HL-60 (cell line): ENCODE measurements around the gene CCDC6.

ENCODE experiments used
- DNase-seq, 2 experiments: peaks; one replicate each; pipeline ENCODE4 v3.0.0-alpha.2; 2010 to 2020; ENCODE audit warnings: low read depth in 1 of 2, low spot score in 1 of 2
- H3K27ac ChIP-seq: fragments of 250-450 bp; sonication (Bioruptor Pico); replicated peaks from 2 replicates; pipeline ENCODE4 v1.5.1; 2020; ENCODE audit warnings: mild to moderate bottlenecking, moderate library complexity
- H3K27me3 ChIP-seq: fragments of 250-450 bp; sonication (Bioruptor Pico); 2 replicates; pipeline ENCODE4 v1.5.1; 2021; ENCODE audit warnings: mild to moderate bottlenecking, moderate library complexity; ENCODE audit not compliant: insufficient read depth, poor library complexity, severe bottlenecking
- H3K4me3 ChIP-seq: replicated peaks from 2 replicates; pipeline ENCODE4 v1.5.1; 2011; ENCODE audit warnings: mild to moderate bottlenecking, control low read depth, low read length; ENCODE audit not compliant: insufficient read depth
- GABPA ChIP-seq: IDR thresholded peaks from 2 replicates; pipeline ENCODE4 v1.6.1; 2012; ENCODE audit warnings: low read depth
- POLR2AphosphoS5 ChIP-seq: IDR thresholded peaks from 2 replicates; pipeline ENCODE4 v1.6.1; 2012; ENCODE audit warnings: low read depth
- REST ChIP-seq: IDR thresholded peaks from 2 replicates; pipeline ENCODE4 v1.6.1; 2012; ENCODE audit warnings: low read depth; ENCODE audit not compliant: insufficient replicate concordance
- SPI1 ChIP-seq: IDR thresholded peaks from 2 replicates; pipeline ENCODE4 v1.6.1; 2012; ENCODE audit warnings: low read depth, mild to moderate bottlenecking, borderline replicate concordance
- TF ChIP-seq, protein P1 (sequence below): IDR thresholded peaks from one replicate; pipeline ENCODE4 v1.5.1; 2011; ENCODE audit warnings: low read length, control low read depth, inconsistent platforms; ENCODE audit not compliant: insufficient read depth

CCDC6 gene

GRCh38 chr10:59847326-59847725 is 59.0 kb downstream of the CCDC6 start:
- no peak for TF ChIP-seq SPI1
- no peak for TF ChIP-seq POLR2AphosphoS5
- TF ChIP-seq, protein P1, sequence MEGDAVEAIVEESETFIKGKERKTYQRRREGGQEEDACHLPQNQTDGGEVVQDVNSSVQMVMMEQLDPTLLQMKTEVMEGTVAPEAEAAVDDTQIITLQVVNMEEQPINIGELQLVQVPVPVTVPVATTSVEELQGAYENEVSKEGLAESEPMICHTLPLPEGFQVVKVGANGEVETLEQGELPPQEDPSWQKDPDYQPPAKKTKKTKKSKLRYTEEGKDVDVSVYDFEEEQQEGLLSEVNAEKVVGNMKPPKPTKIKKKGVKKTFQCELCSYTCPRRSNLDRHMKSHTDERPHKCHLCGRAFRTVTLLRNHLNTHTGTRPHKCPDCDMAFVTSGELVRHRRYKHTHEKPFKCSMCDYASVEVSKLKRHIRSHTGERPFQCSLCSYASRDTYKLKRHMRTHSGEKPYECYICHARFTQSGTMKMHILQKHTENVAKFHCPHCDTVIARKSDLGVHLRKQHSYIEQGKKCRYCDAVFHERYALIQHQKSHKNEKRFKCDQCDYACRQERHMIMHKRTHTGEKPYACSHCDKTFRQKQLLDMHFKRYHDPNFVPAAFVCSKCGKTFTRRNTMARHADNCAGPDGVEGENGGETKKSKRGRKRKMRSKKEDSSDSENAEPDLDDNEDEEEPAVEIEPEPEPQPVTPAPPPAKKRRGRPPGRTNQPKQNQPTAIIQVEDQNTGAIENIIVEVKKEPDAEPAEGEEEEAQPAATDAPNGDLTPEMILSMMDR, result no peak
- no peak for TF ChIP-seq REST
- no peak for TF ChIP-seq GABPA
- no peak overlapping the region for H3K27ac ChIP-seq
- H3K27me3 ChIP-seq, result no peaks in the 10 kb centered on the region
- no peak for DNase-seq
- no peak overlapping the region for H3K4me3 ChIP-seq

DNA sequence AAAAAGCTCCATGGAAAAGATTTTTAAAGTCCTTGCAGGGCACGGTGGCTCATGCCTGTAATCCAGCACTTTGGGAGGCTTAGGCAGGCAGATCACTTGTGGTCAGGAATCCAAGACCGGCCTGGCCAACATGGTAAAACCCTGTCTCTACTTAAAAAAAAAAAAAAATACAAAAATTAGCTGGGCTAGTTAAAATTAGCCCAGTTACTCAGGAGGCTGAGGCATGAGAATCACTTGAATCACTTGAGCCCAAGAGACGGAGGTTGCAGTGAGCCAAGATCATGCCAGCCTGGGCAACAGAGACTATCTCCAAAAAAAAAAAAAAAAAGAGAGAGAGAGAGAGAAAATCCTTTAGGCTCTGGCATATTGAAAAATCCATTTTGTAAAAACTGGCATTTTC is 61.9 kb downstream of the CCDC6 start:
- Histone ChIP-seq H3K27me3 (no peaks in the 10 kb centered on the region), H3K27ac (no peak overlapping the region), H3K4me3 (no peak overlapping the region)
- no peak for TF ChIP-seq REST
- DNase-seq, result no peak

GRCh38 chr10:59843748-59844147 is 62.6 kb downstream of the CCDC6 start:
- no peak for DNase-seq
- TF ChIP-seq REST, result no peak
- no peak for TF ChIP-seq POLR2AphosphoS5
- TF ChIP-seq GABPA, result no peak
- no peak for TF ChIP-seq SPI1
- TF ChIP-seq, protein P1, result no peak
- Histone ChIP-seq H3K27ac (no peak overlapping the region), H3K4me3 (no peak overlapping the region), H3K27me3 (no peaks in the 10 kb centered on the region)

GRCh38 chr10:59839576-59839975 is 66.8 kb downstream of the CCDC6 start:
- Histone ChIP-seq H3K27me3 (no peaks in the 10 kb centered on the region), H3K4me3 (no peak overlapping the region), H3K27ac (no peak overlapping the region)
- TF ChIP-seq GABPA, result no peak
- TF ChIP-seq POLR2AphosphoS5, result no peak
- TF ChIP-seq SPI1, result no peak
- TF ChIP-seq, protein P1, result no peak
- TF ChIP-seq REST, result no peak
- DNase-seq, result no peak
